Measurements from ENCODE around the gene MEOX2. TPM values are rescaled to one million over a fixed set of nuclear protein-coding genes. Genes with fewer than 3 reads are reported as not detected.

MEOX2 gene
- total and polyA plus RNA-seq, 2 of the 13 experiments (the other 11 are each of a cell fraction or from before 2014, with no cell fraction given), result not detected

- 25% methylated on average over 2 of the region's 2 CpGs for WGBS (ENCODE audit: low lambda C conversion rate)
- ChIA-PET CTCF (ENCODE audit: low intra/inter-chr PET ratio, low total read pairs) (no interaction called here), POLR2A (no interaction called here)
- DNase-seq (ENCODE audit: low spot score) (no peak), FAIRE-seq (no peak), ATAC-seq (no peak)
- no peaks in the 10 kb centered on the region for H3K27me3 ChIP-seq (ENCODE audit: control insufficient read depth in 1 of 2, insufficient read depth in 2 of 2, low read length in 2 of 2)
- intact Hi-C loops (cut with micrococcal nuclease; ENCODE audit: unreplicated experiment) (loop anchor here (10.0 kb wide), 1 partner anchor 57 kb away; the partner anchor contains the start of gene AGMO), in situ Hi-C loops (cut with HindIII; ENCODE audit: extremely low pct_ligation_motif_present, low pct_unique_long_range_greater_than_20kb) (no loop called here)
- H4K20me1 ChIP-seq (ENCODE audit: insufficient read depth, low read length), result no peaks in the 10 kb centered on the region
- H3K36me3 ChIP-seq (replicated peaks in 1 of 2; ENCODE audit: control insufficient read depth in 1 of 2, insufficient read depth in 2 of 2, low read length in 2 of 2), result no peaks in the 10 kb centered on the region
- H3K4me1 ChIP-seq (ENCODE audit: insufficient read depth, low read length), result no peaks in the 10 kb centered on the region
- H2AFZ ChIP-seq (ENCODE audit: low read length), result no peak overlapping the region
- H3K4me3 ChIP-seq (replicated peaks in 1 of 3; ENCODE audit: insufficient read depth in 1 of 3, low read depth in 2 of 3, low read length in 3 of 3), result no peak overlapping the region
- no peaks in the 10 kb centered on the region for H3K79me2 ChIP-seq (ENCODE audit: insufficient read depth, low read length)
- H3K9ac ChIP-seq (ENCODE audit: insufficient read depth, low read depth, low read length), result no peak overlapping the region
- TF ChIP-seq ZNF616 (CRISPR knock-in tag; IDR thresholded peaks at IDR 0.05; ENCODE audit: low read depth), result no peak
- no peak for TF ChIP-seq DZIP1 (CRISPR knock-in tag; IDR thresholded peaks at IDR 0.05)
- TF ChIP-seq ZFP36L2 (CRISPR knock-in tag; IDR thresholded peaks at IDR 0.05), result no peak
- no peak for TF ChIP-seq HMGXB3 (CRISPR knock-in tag; IDR thresholded peaks at IDR 0.05; ENCODE audit: borderline replicate concordance)
- TF ChIP-seq ZNF572 (CRISPR knock-in tag; IDR thresholded peaks at IDR 0.05), result no peak
- TF ChIP-seq ZNF292 (CRISPR knock-in tag; IDR thresholded peaks at IDR 0.05; ENCODE audit: borderline replicate concordance, low read depth), result no peak
- TF ChIP-seq IKZF5 (CRISPR knock-in tag; IDR thresholded peaks at IDR 0.05), result no peak
- TF ChIP-seq ZNF251 (CRISPR knock-in tag; IDR thresholded peaks at IDR 0.05), result no peak
- no peak for TF ChIP-seq CREB1 (IDR thresholded peaks at IDR 0.05)
- TF ChIP-seq CREB1 (CRISPR knock-in tag; IDR thresholded peaks at IDR 0.05), result no peak
- TF ChIP-seq ELK4 (CRISPR knock-in tag; IDR thresholded peaks at IDR 0.05; ENCODE audit: borderline replicate concordance), result no peak
- no peak for TF ChIP-seq ZNF205 (CRISPR knock-in tag; IDR thresholded peaks at IDR 0.05)
- no peak for TF ChIP-seq AGO1 (IDR thresholded peaks at IDR 0.05; ENCODE audit: low read depth, low read length, poor library complexity, severe bottlenecking)
- no peak for TF ChIP-seq PLSCR1 (CRISPR knock-in tag; IDR thresholded peaks at IDR 0.05; ENCODE audit: borderline replicate concordance)
- TF ChIP-seq ZNF790 (CRISPR knock-in tag; IDR thresholded peaks at IDR 0.05; ENCODE audit: borderline replicate concordance), result no peak
- H3K4me2 ChIP-seq (ENCODE audit: low read depth, low read length), result no peak overlapping the region
- no peak overlapping the region for H3K27ac ChIP-seq (ENCODE audit: extremely low read length, insufficient read depth, low read length)
- peaks cover 45% of the 10 kb centered on the region for H3K9me3 ChIP-seq (ENCODE audit: low read length)
- no TSS peak for BruUV-seq (replicated peaks)
Observed at GRCh38 chr7:15621468-15621867, 65.0 kb downstream of the MEOX2 start.
